ENCODE measurements around the gene TMEM163. TPM values are rescaled to one million over a fixed set of nuclear protein-coding genes. Genes with fewer than 3 reads are reported as not detected.

TMEM163 gene
- total and polyA plus RNA-seq, 2 of the 13 experiments (the other 11 are each of a cell fraction or from before 2014, with no cell fraction given) = 0.05 TPM; not detected in 1

DNA sequence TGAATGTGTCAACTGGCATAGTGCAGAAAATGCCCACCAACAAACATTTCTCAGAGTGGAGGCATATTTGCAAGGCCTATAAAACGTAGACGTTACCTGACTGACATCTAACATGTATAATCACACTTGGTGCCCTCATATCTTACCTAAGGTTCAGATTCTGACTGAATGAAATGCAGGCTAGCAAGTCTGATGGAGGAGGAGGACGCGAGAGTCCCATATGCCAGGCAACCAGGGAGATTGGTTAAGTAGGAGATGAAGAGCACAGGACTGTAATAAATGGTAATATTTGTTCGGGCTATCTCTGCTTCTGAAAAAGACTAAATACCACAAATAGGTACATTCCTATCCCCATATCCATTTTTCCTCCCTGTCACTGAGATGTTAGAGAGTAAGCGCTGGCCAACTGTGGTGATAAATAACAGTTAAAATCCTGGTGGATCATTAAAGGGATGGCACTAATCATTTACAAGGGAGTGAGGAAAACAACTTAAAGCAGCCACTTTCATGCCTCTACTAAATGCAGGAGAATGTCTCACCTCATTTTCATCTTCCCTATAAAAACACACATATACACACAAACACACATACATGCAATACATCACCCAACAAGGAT, 217.2 kb downstream of the TMEM163 start:
- CTCF ChIA-PET (ENCODE audit: low intra/inter-chr PET ratio, low total read pairs) = no interaction called here
- no TSS peak for BruUV-seq (replicated peaks)

DNA sequence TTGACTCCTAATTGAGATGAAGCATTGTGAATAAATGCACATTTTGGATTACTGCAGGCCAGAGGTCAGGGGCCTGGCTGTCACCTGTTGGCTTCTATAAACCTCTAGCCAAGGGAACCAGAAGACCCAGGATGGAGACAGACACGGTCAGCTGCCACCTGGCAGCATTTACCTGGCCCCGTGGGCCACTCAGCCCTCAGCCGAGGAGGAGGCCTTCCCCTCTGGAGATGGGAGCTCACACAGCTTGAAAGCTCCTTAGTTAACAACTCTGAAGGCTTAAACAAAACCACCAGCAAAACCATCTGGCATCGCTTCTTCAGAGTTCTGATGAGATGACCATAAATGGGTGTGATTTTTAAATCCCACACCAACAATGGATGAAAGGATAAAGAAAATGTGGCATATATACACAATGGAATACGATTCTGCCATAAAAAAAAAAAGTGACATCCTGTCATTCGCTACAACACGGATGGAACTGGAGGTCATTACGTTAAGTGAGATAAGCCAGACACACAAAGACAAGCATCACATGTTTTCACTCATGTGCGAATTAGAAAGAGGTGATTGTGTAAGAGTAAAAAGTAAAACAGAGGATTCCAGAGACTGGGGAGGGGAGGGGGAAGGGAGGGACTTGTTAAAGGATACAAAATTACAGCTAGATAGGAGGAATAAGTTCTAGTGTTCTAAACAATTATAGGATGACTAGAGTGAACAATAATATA, 218.4 kb downstream of the TMEM163 start:
- H3K27ac ChIP-seq (ENCODE audit: extremely low read length, insufficient read depth, low read length) = no peak overlapping the region
- CTCF ChIA-PET (ENCODE audit: low intra/inter-chr PET ratio, low total read pairs) = no interaction called here

More for the DNA sequence above, 217.2 kb downstream of the TMEM163 start:
- Histone ChIP-seq H2AFZ (ENCODE audit: low read length) (no peak overlapping the region), H4K20me1 (ENCODE audit: insufficient read depth, low read length) (no peaks in the 10 kb centered on the region), H3K27ac (ENCODE audit: extremely low read length, insufficient read depth, low read length) (no peak overlapping the region), H3K9me3 (ENCODE audit: low read length) (no peaks in the 10 kb centered on the region), H3K4me1 (ENCODE audit: insufficient read depth, low read length) (no peaks in the 10 kb centered on the region), H3K4me2 (ENCODE audit: low read depth, low read length) (no peak overlapping the region), H3K9ac (ENCODE audit: insufficient read depth, low read depth, low read length) (no peak overlapping the region), H3K4me3 (replicated peaks in 1 of 3; ENCODE audit: insufficient read depth in 1 of 3, low read depth in 2 of 3, low read length in 3 of 3) (no peak overlapping the region), H3K36me3 (replicated peaks in 1 of 2; ENCODE audit: control insufficient read depth in 1 of 2, insufficient read depth in 2 of 2, low read length in 2 of 2) (no peaks in the 10 kb centered on the region), H3K79me2 (ENCODE audit: insufficient read depth, low read length) (no peaks in the 10 kb centered on the region), H3K27me3 (ENCODE audit: control insufficient read depth in 1 of 2, insufficient read depth in 2 of 2, low read length in 2 of 2) (peaks cover 3 to 27% of the 10 kb centered on the region in 2 experiments; a peak in 4 of 5 replicates)
- ATAC-seq = no peak
- no peak for DNase-seq (ENCODE audit: low spot score)
- in situ Hi-C loops (cut with HindIII; ENCODE audit: extremely low pct_ligation_motif_present, low pct_unique_long_range_greater_than_20kb) = no loop called here
- intact Hi-C loops (cut with micrococcal nuclease; ENCODE audit: unreplicated experiment) = no loop called here
- TF ChIP-seq SATB2 (CRISPR knock-in tag; IDR thresholded peaks at IDR 0.05) (no peak), ASH2L (IDR thresholded peaks at IDR 0.05; ENCODE audit: insufficient read length, low read depth, low read length) (no peak)
- FAIRE-seq = no peak
- WGBS (ENCODE audit: low lambda C conversion rate) = 11% methylated on average over 6 of the region's 6 CpGs
- POLR2A ChIA-PET = no interaction called here

More for the DNA sequence above, 218.4 kb downstream of the TMEM163 start:
- no peaks in the 10 kb centered on the region for H4K20me1 ChIP-seq (ENCODE audit: insufficient read depth, low read length)
- no peak for FAIRE-seq
- H3K27me3 ChIP-seq (ENCODE audit: control insufficient read depth in 1 of 2, insufficient read depth in 2 of 2, low read length in 2 of 2) = peaks cover 3 to 23% of the 10 kb centered on the region in 2 experiments
- no peak for ATAC-seq
- intact Hi-C loops (cut with micrococcal nuclease; ENCODE audit: unreplicated experiment) (no loop called here), in situ Hi-C loops (cut with HindIII; ENCODE audit: extremely low pct_ligation_motif_present, low pct_unique_long_range_greater_than_20kb) (no loop called here)
- BruUV-seq (replicated peaks) = no TSS peak
- no peaks in the 10 kb centered on the region for H3K79me2 ChIP-seq (ENCODE audit: insufficient read depth, low read length)
- no peaks in the 10 kb centered on the region for H3K36me3 ChIP-seq (replicated peaks in 1 of 2; ENCODE audit: control insufficient read depth in 1 of 2, insufficient read depth in 2 of 2, low read length in 2 of 2)
- no peaks in the 10 kb centered on the region for H3K4me1 ChIP-seq (ENCODE audit: insufficient read depth, low read length)
- no peak overlapping the region for H3K4me2 ChIP-seq (ENCODE audit: low read depth, low read length)
- TF ChIP-seq KLF9 (CRISPR knock-in tag; IDR thresholded peaks at IDR 0.05; ENCODE audit: low read depth) = no peak
- no peak for TF ChIP-seq ZFAT (CRISPR knock-in tag; conservative IDR thresholded peaks at IDR 0.05)
- 0 out of 2 replicates have a peak, but pooled peaks have one; percentile 8 for TF ChIP-seq CEBPB (IDR thresholded peaks at IDR 0.05; ENCODE audit: borderline replicate concordance, low read depth, low read length)
- H2AFZ ChIP-seq (ENCODE audit: low read length) = no peak overlapping the region
- no peaks in the 10 kb centered on the region for H3K9me3 ChIP-seq (ENCODE audit: low read length)
- no peak overlapping the region for H3K9ac ChIP-seq (ENCODE audit: insufficient read depth, low read depth, low read length)
- 15% methylated on average over 9 of the region's 9 CpGs for WGBS (ENCODE audit: low lambda C conversion rate)
- POLR2A ChIA-PET = no interaction called here
- H3K4me3 ChIP-seq (replicated peaks in 1 of 3; ENCODE audit: insufficient read depth in 1 of 3, low read depth in 2 of 3, low read length in 3 of 3) = no peak overlapping the region
- no peak for DNase-seq (ENCODE audit: low spot score)

Data from HepG2 (cell line).